GM08714 (cell line): Measurements from ENCODE around the gene AOAH.

ENCODE experiments used
- H3K4me3 ChIP-seq: fragments of 200-500 bp; sonication (Bioruptor generic); 2 replicates; pipeline ENCODE4 v1.5.1; 2014; ENCODE audit warnings: mild to moderate bottlenecking, low read length, inconsistent platforms
- ZNF274 ChIP-seq: IDR thresholded peaks from 2 replicates; pipeline ENCODE4 v1.6.1; 2012; ENCODE audit warnings: mild to moderate bottlenecking, low read depth, low read length

Gene AOAH

DNA sequence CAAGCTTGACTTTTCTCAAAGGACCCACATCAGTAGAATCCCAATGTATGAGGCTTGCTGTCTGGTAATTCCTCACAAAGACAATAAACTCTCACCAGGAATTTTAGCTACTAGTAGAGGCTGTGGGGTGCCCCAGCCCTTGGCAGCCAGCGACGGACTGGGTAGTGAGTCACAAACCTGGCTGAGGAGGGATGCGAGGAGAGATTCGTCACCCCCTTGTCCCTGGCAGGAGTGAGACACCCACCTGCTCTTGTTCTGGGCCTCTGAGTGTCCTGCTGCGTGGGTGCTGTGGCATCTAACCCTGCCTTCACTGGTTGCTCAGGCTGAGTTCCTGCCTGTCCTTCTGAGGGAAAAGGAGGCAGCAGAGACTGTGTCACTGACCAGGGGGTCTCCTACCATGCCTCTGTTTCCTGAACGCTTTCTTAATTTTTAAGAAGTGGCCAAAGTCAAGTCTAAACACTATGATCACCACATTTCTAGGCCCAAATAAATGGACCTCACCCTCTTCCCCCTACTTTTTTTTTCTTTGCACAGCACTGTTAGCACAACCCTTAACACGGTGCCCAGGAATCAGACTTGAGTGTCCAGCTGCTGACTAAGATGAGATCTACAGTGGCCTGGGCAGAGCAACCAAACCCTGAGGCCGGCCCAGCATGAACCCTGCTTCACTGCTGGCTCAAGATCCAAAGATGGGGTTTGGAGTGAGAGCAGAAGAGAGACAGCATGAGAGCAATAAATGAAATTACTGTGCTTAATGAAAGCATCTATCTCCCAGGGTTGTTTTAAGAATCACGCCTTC, 188.2 kb downstream of the AOAH start:
- H3K4me3 ChIP-seq: no peak overlapping the region
- TF ChIP-seq ZNF274: no peak

- H3K4me3 ChIP-seq: no peak overlapping the region
- no peak for TF ChIP-seq ZNF274
These were observed 190.6 kb downstream of the AOAH start for GRCh38 chr7:36533717-36534116.

DNA sequence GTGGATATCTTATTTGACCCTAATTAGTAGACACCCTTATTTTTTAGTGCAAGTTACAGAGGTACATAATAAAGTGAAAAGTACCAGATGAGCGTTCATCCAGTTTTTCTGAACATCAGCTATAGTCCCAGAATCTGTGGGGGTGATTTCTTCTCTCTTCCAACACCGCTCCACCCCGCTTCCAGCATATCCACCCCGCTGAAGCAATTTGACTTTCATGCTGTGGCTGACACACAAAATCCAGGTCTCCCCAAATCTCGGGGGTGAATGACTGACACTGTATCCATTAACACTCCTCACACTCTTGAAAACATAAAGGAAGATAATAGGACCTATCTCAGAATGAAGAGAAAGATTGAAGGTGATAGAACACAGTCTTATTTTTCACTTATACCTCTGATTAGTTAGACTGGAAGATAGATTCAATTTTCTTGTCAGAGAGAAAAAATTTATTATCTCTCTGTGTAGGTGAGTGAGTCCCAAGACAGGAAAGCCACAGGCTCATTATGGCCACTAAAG, 191.3 kb downstream of the AOAH start:
- H3K4me3 ChIP-seq: no peak overlapping the region
- no peak for TF ChIP-seq ZNF274

DNA sequence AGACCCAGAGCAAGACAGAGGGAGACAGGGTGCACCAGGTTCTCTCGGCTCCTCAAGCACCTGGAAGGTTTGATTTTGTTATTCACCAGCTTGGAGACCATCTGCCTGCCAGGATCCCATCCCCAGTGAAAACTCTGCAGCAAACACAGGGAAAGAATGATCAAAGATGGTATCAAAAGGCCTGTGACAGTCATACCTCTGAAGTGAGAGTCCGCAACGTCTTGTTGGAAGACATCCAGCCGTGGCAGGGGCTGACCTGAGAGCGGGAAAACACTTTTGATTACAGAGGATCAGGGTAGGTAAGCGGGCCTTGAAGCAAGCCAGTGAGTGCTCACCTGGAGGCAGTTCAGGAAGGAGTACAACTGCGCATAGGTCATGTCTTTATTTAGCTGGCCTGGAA, 192.3 kb downstream of the AOAH start:
- TF ChIP-seq ZNF274: no peak
- H3K4me3 ChIP-seq: no peak overlapping the region

DNA sequence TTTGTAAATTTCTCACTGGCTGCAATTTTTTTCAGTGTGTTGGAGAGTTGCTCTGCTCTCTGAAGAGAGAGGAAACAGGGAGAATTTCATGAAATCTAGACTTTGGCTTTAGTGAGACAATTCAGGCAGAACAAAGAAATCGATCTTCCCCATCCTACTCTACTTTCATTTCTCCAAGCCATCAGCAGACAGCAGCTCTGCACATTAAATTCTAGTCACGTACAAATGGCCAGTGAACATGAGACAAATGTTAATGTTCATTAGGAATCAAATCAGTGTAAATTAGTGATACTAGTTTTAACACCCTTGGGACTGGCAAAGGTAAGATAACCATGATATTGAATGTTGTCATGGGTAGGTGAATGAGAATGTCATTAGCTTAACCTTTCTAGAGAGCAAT, 193.8 kb downstream of the AOAH start:
- no peak overlapping the region for H3K4me3 ChIP-seq
- TF ChIP-seq ZNF274: no peak

- TF ChIP-seq ZNF274: no peak
- no peak overlapping the region for H3K4me3 ChIP-seq
These were observed 196.8 kb downstream of the AOAH start for GRCh38 chr7:36527549-36527913.

DNA sequence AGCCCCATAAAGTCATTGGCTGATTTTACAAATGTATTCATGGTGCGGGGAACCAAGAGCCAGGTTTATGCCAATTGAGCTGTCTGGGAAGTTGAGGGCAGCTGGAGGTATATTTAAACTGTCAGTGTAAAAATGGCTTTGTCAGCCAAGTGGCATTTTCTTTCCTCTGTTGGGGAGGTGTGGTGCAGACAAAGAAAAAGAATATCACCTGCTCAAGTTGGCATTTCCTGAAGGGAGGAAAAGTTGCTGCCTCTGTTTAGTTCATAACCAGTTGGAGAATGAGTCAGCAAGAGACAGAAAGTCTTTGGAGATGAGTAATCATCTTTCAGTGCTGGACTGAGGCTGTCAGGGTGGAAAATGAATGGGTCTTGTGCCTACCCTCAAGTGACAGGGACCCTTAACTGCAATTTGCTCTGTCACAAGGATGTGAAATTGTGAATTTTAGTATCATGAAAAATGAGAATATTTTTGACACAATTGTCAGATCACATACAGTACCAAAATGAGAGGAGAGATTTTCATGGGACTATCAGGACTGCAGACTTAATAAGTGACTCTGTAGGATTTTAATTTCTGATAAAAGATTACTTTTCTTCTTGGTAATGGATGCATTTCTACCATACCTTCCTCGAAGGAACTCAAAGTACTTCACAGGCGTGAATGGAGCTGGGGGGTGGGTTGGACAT, 197.3 kb downstream of the AOAH start:
- TF ChIP-seq ZNF274: no peak
- no peak overlapping the region for H3K4me3 ChIP-seq

DNA sequence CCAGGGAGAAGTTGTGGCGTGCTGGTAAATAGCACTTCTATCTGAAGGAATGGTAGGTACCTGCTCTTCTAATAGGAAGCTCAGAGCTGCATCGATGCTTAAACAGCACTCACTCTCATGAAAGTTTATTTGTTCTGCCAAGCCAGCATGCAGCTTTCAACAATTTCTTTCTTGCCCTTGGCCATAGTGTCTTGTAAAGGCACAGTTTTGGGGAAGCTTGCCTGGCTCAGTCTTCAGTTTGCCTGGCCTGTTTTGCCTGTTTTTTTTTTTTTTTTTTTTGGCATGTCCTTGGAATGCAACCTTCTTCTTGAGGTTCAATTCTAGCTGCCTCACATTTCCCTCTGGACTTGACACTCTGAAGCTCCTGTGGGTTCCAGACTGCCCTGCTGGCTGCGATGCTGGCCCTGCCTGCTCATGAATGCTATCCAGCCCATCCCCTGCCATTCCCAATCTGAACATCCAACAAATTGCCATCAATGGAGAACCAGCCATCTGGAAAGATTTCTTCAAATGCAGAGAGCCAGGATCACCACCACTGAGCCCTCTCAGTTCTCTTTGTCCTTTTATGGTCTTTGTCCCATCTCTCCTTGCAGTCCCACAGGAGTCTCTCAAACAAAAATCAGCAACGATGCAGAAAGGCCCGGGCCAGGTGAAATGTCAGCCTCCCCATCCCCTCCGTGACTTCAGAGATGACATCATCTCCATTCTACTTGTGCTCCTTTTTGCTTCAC, 200.8 kb downstream of the AOAH start:
- TF ChIP-seq ZNF274: no peak
- H3K4me3 ChIP-seq: no peak overlapping the region

DNA sequence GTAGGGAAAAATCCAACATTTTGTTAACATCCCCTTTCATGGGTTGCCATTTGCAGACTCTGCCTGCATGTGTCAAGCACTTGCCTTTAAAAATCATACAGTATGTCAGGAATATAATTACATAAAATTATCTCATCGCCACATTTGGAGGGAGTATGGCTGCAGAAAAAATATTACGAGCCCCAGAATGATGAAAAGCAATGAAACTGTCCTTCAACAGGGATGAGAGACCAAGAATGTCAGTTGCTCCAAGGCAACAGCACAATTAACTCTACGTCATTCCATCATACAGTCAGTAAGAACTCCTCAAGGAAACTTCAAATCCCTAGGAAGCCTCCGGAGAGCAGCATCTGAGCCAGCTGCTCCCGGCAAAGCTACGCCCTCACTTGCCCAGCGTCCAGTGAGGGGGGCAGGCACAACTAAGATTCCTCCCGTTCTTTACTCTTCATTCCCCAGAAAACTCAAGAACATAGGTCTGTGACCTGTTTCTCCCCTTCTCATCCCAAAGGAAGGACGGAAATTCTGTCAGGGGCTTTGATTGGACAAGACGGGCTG, 201.8 kb downstream of the AOAH start:
- TF ChIP-seq ZNF274: no peak
- H3K4me3 ChIP-seq: no peak overlapping the region

- TF ChIP-seq ZNF274: no peak
- H3K4me3 ChIP-seq: no peak overlapping the region
These were observed 202.4 kb downstream of the AOAH start for GRCh38 chr7:36521911-36522310.

- no peak overlapping the region for H3K4me3 ChIP-seq
- TF ChIP-seq ZNF274: no peak
These were observed 203.2 kb downstream of the AOAH start for GRCh38 chr7:36521133-36521532.

GRCh38 chr7:36515847-36516246, 208.4 kb downstream of the AOAH start:
- no peak for TF ChIP-seq ZNF274

DNA sequence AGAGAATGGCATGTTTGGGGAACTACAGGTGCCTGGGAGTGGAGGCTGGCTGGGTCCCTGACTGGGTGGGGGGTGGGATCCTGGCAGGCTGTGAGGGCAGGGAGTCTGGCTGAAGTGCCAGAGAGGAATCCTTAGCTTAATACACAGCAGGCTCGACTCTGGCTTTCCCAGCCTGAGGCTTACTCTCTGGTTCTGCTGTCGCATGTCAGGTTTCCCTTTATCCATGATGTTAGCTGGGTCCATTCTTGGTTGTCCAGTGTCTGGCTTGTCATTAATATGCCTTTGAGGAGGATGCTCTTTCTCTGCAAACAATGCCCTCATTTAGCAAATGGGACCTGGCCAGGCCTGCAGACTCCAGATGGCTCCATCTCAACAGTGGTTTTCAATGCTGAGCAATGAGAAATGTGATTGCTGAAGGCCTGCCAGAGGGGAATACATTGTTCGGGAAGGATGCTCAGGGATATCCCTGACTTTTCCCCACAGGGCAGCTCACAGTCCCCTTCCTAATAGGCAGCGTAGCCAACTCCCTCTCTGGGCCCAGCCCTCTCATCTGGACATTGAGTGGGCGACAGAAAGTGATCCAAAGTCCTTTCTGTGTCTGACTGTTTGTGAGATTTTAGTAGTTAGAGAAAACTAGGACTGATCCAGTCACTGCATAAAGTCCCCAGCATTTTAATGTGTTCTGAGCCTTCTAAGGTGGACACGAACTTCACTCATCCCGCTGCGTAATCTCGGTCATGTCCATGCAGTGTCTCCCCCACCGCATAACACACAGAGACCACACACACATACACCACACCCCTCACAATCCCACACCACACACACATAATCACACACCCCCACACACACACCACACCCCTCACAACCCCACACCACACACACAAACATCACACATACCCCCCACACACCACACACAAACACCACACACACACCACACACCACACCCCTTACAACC, 209.7 kb downstream of the AOAH start:
- no peak for TF ChIP-seq ZNF274
- no peak overlapping the region for H3K4me3 ChIP-seq

More at GRCh38 chr7:36515847-36516246, 208.4 kb downstream of the AOAH start:
- H3K4me3 ChIP-seq: no peak overlapping the region
